Muscle layer of colon (tissue), 2 donors: ENCODE data around the gene COBL.

Source experiments
- H3K27ac ChIP-seq: one replicate; pipeline ENCODE4 v1.7.0; 2013; ENCODE audit warnings: low read depth, mild to moderate bottlenecking, low read length, moderate library complexity
- H3K27me3 ChIP-seq, 2 donors: one replicate each; pipeline ENCODE4 v1.7.0; 2013; ENCODE audit warnings: low read length in 2 of 2, mild to moderate bottlenecking in 2 of 2; ENCODE audit not compliant: insufficient read depth in 2 of 2, control insufficient read depth in 1 of 2
- H3K36me3 ChIP-seq: one replicate; pipeline ENCODE4 v1.7.0; 2013; ENCODE audit warnings: mild to moderate bottlenecking, low read length; ENCODE audit not compliant: insufficient read depth
- H3K4me1 ChIP-seq: one replicate; pipeline ENCODE4 v1.7.0; 2013; ENCODE audit warnings: mild to moderate bottlenecking, low read length; ENCODE audit not compliant: insufficient read depth
- H3K4me3 ChIP-seq, 2 donors: one replicate each; pipeline ENCODE4 v1.7.0; 2013; ENCODE audit warnings: low read length in 2 of 2, low read depth in 1 of 2, mild to moderate bottlenecking in 1 of 2, moderate library complexity in 1 of 2
- H3K9ac ChIP-seq: one replicate; pipeline ENCODE4 v1.7.0; 2013; ENCODE audit warnings: low read length
- H3K9me3 ChIP-seq: one replicate; pipeline ENCODE4 v1.7.0; 2013; ENCODE audit warnings: mild to moderate bottlenecking, low read length
- donor health status: abdominal sarcoma.
- donor health status: Adenocarcinoma of cecum.

COBL gene

DNA sequence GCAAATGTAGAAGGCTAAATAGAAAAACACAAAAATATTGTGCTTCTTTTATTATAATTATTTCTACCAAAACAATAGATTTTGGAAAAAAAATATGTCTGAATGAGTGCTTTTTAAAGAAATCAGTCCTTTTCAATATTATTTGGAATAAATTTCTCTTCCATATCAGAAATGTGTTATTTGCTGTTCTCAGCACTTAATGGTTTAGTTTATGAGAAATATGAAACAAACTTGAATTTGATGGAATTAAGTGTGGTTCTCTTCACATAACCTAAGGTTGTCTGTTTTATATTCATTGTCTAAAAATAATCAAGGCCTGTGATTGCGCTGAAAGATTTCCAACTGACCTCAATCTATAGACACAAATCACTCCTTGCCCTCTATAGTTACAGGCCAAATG is 203.0 kb downstream of the COBL start:
- no peaks in the 10 kb centered on the region for H3K36me3 ChIP-seq
- no peaks in the 10 kb centered on the region for H3K4me1 ChIP-seq
- no peak overlapping the region for H3K4me3 ChIP-seq
- no peak overlapping the region for H3K27ac ChIP-seq
- H3K27me3 ChIP-seq: no peaks in the 10 kb centered on the region
- no peak overlapping the region for H3K9ac ChIP-seq
- H3K9me3 ChIP-seq: no peaks in the 10 kb centered on the region

DNA sequence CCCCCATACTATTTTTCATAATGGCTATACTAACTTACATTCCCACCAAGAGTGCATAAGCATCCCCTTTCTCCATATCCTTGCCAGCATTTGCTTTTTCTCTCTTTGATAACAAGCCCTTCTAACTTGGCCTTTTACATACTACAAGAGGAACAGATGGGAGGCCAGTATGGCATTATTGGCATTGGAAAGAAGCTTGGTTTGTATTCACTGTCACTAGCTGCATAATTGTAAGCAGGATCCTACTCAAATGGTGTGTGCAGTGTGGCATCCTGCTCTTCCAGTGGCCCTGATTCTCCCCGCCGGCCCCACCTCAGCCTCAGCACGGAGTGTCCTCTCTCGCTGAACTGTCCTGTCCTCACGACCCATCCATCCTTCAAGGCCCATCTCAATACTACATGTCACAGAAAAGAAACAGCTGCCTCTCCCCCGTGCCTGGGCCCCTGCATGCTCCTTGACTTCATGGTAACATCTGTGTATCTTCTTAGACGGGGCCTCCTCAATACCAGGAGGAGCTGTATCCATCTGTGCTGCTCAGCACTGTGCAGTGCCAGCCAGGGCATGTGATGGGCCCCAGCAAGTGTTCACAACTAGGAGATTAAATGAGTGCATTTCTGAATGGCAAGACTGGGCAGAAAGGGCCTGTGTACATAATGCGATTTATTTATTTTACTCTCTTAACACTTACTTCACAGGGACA is 205.2 kb downstream of the COBL start:
- Histone ChIP-seq H3K9me3 (no peaks in the 10 kb centered on the region), H3K4me3 (no peak overlapping the region), H3K4me1 (no peaks in the 10 kb centered on the region), H3K27ac (no peak overlapping the region), H3K9ac (no peak overlapping the region), H3K27me3 (no peaks in the 10 kb centered on the region), H3K36me3 (no peaks in the 10 kb centered on the region)

DNA sequence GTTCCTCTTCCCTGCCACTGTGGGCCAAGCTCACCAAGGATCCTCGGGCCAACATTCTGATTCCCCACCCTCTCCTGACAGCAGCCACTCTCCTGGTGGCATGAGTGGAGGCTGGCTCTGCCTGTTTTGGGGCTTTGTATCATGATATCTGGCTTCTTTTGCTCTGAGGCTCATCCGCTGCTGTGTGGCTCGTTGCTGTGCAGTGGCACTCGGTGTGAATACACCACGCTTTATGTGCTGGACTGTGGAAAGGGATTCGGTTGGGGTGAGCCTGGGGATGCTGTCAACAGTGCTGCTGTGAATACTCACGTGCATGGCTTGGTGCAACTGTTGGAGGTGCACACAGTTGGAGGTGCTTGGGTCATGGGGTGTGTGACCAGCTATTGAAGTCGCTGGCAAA is 208.5 kb downstream of the COBL start:
- no peak overlapping the region for H3K9ac ChIP-seq
- H3K36me3 ChIP-seq: no peaks in the 10 kb centered on the region
- H3K4me1 ChIP-seq: no peaks in the 10 kb centered on the region
- H3K27ac ChIP-seq: no peak overlapping the region
- no peak overlapping the region for H3K4me3 ChIP-seq
- no peaks in the 10 kb centered on the region for H3K27me3 ChIP-seq
- no peaks in the 10 kb centered on the region for H3K9me3 ChIP-seq

DNA sequence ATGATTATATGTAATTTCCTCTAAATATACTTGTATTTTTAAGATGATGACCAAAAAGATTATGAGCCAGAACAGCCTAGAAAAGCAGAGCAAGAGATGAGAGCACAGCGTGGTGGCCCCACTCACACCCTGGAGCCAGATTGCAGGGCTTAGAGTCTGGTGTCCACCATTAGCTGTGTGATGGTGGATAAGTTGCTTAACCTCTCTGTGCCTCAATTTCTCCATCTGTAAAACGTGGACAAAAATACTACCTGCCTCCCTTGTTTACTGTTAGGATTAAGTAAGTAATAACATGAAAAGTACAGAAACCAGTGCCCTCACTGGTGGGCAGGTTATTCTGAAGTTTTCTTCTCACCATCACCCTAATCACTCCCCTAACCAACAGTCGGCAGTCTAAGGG is 212.3 kb downstream of the COBL start:
- H3K4me3 ChIP-seq: no peak overlapping the region

DNA sequence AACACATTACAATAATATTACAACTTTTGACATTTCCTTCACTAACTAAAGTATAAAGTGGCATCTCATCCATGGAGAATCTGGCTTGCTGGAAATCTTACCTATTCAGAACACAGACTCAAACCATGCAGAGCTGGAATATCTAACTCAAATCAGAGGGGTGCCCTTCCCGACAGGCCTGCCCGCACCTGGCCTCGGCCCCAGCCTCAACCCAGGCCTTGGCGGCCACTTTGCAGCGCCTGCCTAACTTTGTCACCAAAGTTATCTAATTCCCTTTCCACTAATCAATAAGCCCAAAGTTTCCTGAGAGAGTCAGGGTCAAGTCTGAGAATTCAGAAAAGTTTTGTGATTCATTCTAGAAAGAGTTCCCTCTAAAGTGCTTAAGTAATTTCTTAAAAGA is 212.9 kb downstream of the COBL start:
- H3K4me3 ChIP-seq: no peak overlapping the region
- no peaks in the 10 kb centered on the region for H3K27me3 ChIP-seq
- H3K27ac ChIP-seq: no peak overlapping the region
- H3K9ac ChIP-seq: no peak overlapping the region
- no peaks in the 10 kb centered on the region for H3K36me3 ChIP-seq
- H3K4me1 ChIP-seq: no peaks in the 10 kb centered on the region
- no peaks in the 10 kb centered on the region for H3K9me3 ChIP-seq

More for the DNA sequence above, 212.3 kb downstream of the COBL start:
- Histone ChIP-seq H3K27ac (no peak overlapping the region), H3K36me3 (no peaks in the 10 kb centered on the region), H3K27me3 (no peaks in the 10 kb centered on the region), H3K9me3 (no peaks in the 10 kb centered on the region), H3K9ac (no peak overlapping the region), H3K4me1 (no peaks in the 10 kb centered on the region)

DNA sequence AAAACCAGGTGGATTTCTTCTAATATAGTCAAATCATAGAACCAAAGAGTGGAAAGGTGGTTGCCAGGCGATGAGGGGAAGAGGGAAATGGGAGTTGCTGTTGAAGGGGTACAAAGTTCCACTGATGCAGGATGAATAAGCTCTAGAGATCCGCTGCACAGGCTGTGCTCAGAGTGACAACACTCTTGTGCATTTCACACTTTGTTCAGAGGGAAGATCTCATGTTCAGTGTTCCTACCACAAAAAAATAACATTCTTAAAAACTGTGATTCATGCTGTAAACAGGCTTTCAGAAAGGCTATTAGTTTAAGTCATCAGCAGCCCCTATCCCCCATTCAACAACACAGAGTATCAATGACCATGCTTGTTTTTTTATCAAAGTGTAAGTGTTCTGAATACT is 213.8 kb downstream of the COBL start:
- Histone ChIP-seq H3K9ac (no peak overlapping the region), H3K9me3 (no peaks in the 10 kb centered on the region), H3K36me3 (no peaks in the 10 kb centered on the region), H3K27ac (no peak overlapping the region), H3K4me1 (no peaks in the 10 kb centered on the region), H3K4me3 (no peak overlapping the region), H3K27me3 (no peaks in the 10 kb centered on the region)

DNA sequence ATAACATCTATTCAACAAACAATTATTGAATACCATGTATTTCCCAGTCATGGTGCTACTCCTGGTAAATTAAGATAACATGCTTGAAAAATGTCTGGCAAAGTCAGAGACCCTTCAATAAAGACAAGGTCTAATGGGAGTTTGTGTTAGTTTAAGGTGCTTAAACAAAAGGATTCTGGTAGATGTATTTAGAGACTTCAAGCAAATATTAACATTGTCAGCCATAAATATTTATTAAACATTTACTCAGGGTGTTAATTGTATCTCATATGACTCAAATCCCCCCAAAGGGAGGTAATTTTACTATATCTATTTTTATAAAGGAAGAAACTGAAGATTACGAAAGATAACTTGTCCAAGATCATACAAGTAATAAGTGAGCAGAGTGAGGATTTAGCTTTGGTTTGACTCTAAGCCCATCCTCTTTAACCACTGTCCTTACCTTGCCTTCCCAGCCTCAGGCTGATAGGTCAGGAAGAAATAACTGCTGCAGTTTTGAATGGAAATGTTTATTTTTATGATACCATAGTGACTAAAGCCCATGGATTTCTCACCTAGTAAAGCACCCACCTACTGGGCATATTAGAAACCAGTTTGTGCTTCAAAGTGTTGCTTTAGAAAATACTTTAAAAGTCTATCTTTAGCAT is 215.4 kb downstream of the COBL start:
- no peaks in the 10 kb centered on the region for H3K36me3 ChIP-seq
- no peak overlapping the region for H3K27ac ChIP-seq
- no peaks in the 10 kb centered on the region for H3K9me3 ChIP-seq
- H3K4me1 ChIP-seq: no peaks in the 10 kb centered on the region
- no peak overlapping the region for H3K9ac ChIP-seq
- H3K4me3 ChIP-seq: no peak overlapping the region
- no peaks in the 10 kb centered on the region for H3K27me3 ChIP-seq

DNA sequence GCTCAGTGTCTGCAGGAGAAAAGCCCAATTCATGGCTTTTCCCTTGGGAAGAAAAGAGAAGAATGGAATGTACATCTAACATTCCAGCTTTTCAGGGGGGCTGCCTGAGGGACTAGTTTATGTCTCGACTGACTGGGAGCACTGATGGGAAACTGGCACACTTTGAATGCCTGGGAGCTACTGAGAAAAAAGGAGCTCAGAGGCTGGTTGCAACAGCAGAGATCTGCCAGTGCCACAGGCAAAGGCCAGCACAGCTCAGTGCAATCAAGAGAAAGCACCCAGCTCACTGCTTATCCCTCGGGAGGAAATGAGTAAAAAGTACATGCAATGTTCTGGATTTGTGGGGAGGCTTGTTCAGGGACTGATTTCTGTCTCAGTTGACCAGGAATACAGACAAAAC is 226.2 kb downstream of the COBL start:
- Histone ChIP-seq H3K9ac (no peak overlapping the region), H3K36me3 (no peaks in the 10 kb centered on the region), H3K9me3 (no peaks in the 10 kb centered on the region), H3K27me3 (no peaks in the 10 kb centered on the region), H3K4me3 (no peak overlapping the region), H3K4me1 (no peaks in the 10 kb centered on the region), H3K27ac (no peak overlapping the region)

DNA sequence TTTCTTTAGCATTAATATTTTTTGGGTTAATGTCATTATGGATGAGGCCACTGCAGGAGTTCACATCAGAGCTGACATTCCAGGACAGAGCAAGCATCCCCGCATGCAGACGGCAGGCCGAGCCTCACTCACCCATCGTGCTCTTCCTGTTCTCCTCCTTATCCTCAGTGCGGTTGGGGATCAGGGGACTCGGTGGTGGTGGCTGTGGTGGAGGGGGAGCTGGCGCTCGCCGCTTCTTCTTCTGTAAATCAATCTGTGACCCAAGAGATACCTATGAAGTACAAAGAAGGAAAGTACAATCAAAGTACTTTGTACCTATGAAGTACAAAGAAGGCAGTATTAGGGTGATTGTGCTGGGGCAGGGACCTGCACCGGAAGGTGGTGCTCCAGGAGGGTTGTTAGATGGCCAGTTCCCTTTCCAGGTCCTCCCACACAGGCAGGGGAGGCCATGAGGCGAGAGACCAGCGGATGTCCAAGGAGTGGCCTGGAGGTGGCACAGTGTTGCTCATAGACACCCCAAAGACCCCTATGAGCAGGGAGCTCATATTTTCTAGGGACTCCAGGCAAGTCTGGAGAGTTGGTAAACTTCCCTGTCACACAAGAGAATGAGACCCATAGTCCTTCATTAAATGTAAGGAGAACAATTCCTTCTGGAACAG is 231.4 kb downstream of the COBL start:
- H3K9ac ChIP-seq: no peak overlapping the region
- no peaks in the 10 kb centered on the region for H3K36me3 ChIP-seq
- no peak overlapping the region for H3K27ac ChIP-seq

DNA sequence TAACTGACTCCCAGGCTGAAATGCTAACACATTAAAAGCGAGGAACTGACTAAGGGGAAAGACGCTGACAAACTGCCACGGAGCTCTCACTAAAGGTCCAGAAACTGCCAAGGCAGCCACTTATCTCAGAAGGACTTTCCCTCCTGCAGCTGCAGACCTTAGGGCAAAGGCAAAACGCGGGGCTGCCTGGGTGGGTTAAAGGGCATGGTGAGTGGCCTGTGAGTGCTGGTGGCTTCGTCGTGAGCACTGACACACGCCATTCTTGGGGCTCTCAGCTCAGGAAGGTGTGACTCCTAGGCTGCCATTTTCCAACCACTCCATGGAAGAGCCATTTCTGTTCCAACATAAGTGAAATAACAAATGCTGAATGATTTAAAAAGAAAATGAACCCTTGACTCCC is 232.5 kb downstream of the COBL start:
- Histone ChIP-seq H3K36me3 (no peaks in the 10 kb centered on the region), H3K4me1 (no peaks in the 10 kb centered on the region), H3K4me3 (no peak overlapping the region), H3K9ac (no peak overlapping the region), H3K9me3 (no peaks in the 10 kb centered on the region), H3K27me3 (no peaks in the 10 kb centered on the region), H3K27ac (no peak overlapping the region)

More for the DNA sequence above, 231.4 kb downstream of the COBL start:
- H3K27me3 ChIP-seq: no peaks in the 10 kb centered on the region
- H3K9me3 ChIP-seq: no peaks in the 10 kb centered on the region
- no peaks in the 10 kb centered on the region for H3K4me1 ChIP-seq
- H3K4me3 ChIP-seq: no peak overlapping the region

DNA sequence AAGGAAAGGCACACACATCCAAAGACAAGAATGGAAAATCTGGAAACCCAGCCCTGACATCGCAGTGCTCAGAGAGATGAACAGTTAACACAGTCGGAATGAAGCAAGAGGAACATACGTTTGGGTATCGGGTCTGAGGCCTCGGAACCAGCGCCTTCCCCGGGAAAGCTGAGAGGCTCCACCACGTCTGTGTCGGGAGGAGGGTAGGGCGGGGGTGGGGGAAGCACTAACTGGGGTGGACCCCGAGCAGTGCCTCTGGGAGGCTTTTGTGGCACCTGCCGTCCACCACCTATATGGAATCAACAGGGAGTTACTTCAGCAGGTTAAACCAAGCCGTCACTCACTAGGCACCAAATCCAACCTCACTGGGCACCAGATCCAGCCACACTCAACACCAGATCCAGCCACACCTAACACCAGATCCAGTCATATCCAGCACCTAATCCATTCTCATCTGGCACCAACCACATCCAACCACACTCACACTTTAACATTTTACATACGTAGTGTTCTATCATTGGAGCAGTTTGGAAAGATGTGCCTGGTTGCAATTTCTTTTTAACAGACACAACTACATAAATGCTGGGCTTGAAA is 233.6 kb downstream of the COBL start:
- Histone ChIP-seq H3K27ac (no peak overlapping the region), H3K9me3 (no peaks in the 10 kb centered on the region), H3K9ac (no peak overlapping the region), H3K36me3 (no peaks in the 10 kb centered on the region), H3K4me3 (no peak overlapping the region), H3K4me1 (no peaks in the 10 kb centered on the region), H3K27me3 (no peaks in the 10 kb centered on the region)
